Adipocyte (in vitro differentiated cells): ENCODE measurements around the gene HGFAC.

Source experiments
- DNase-seq: peaks from one replicate; pipeline ENCODE4 v3.0.0-alpha.2; 2015; ENCODE audit warnings: low read depth
- H3K27me3 ChIP-seq: replicated peaks from 2 replicates; pipeline ENCODE4 v1.7.0; 2013; ENCODE audit warnings: mild to moderate bottlenecking, low read length, moderate library complexity; ENCODE audit not compliant: control insufficient read depth, insufficient read depth
- H3K36me3 ChIP-seq: 2 replicates; pipeline ENCODE4 v1.7.0; 2013; ENCODE audit warnings: low read length, mild to moderate bottlenecking, moderate library complexity; ENCODE audit not compliant: control insufficient read depth, insufficient read depth, severe bottlenecking
- H3K4me1 ChIP-seq: 2 replicates; pipeline ENCODE4 v1.7.0; 2013; ENCODE audit warnings: mild to moderate bottlenecking, low read length, moderate library complexity; ENCODE audit not compliant: control insufficient read depth, insufficient read depth
- H3K4me3 ChIP-seq: 2 replicates; pipeline ENCODE4 v1.7.0; 2013; ENCODE audit warnings: mild to moderate bottlenecking, low read length, moderate library complexity
- H3K9ac ChIP-seq: 2 replicates; pipeline ENCODE4 v1.7.0; 2013; ENCODE audit warnings: mild to moderate bottlenecking, low read length, moderate library complexity
- H3K9me3 ChIP-seq: 2 replicates; pipeline ENCODE4 v1.7.0; 2013; ENCODE audit warnings: mild to moderate bottlenecking, low read length, moderate library complexity; ENCODE audit not compliant: control insufficient read depth

HGFAC gene

DNA sequence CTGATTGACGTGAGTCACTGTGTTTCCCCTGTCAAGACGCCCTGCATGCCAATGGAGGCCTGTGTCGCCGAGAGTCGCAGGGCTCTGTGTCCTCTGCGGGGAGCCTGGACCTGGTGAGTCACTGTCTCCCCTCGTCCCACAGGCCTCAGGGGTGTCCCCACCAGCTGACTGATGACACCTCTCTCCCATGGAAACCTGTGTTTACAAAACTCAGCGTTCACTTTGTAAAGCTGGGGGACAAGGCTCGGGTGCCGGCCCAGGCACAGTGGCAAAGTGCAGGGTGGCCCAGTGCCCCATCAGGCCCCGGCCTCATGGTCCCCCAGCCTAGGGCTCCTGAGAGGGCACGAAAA lies 21.2 kb upstream of the HGFAC start:
- Histone ChIP-seq H3K9ac (no peak overlapping the region), H3K36me3 (peaks cover 23% of the 10 kb centered on the region), H3K9me3 (no peaks in the 10 kb centered on the region), H3K4me3 (no peak overlapping the region), H3K27me3 (no peaks in the 10 kb centered on the region), H3K4me1 (no peaks in the 10 kb centered on the region)
- DNase-seq = no peak

DNA sequence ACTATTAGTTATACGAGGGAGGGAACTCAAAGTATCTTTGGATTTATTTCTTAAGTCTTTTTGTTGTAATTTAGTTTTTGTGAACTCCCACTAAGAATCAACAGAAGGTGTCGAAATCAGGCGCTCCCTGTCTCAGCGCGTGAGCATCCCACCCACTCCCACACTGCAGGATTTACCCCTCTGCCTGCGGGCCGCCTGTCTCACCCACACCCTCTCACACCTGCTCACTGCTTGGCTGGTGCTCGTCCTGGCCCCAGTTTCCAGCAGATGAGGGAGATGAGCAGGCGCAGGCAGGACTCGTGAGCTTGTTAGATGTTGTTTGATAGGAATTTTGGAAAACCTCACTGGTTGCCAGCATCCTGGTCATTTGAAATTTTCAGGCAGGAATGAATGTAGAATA lies 20.8 kb upstream of the HGFAC start:
- DNase-seq = no peak
- H3K4me1 ChIP-seq = no peaks in the 10 kb centered on the region
- peaks cover 21% of the 10 kb centered on the region for H3K36me3 ChIP-seq
- no peaks in the 10 kb centered on the region for H3K27me3 ChIP-seq
- H3K4me3 ChIP-seq = no peak overlapping the region
- H3K9me3 ChIP-seq = no peaks in the 10 kb centered on the region
- H3K9ac ChIP-seq = no peak overlapping the region

DNA sequence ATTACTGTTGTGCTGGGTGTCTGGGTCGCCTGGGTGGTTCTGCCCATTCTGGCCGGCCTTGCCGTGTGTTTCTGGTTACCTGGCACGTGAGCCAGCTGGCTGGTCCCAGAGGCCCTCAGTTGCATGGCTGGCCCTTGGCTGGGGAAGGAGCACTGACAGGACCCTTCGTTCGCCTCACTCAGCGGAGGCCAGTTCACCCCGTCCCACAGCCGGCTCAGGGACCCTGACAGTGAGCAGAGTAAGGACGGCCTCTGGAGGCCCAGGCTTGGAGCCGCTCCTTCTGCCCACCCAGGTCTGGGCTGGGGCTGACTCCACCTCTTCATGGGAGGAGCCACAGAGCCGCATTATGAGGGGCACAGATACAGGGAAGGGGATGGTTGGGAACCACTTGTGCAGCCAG lies 20.3 kb upstream of the HGFAC start:
- H3K9ac ChIP-seq = no peak overlapping the region
- H3K27me3 ChIP-seq = no peaks in the 10 kb centered on the region
- H3K4me3 ChIP-seq = no peak overlapping the region
- DNase-seq = no peak
- H3K4me1 ChIP-seq = no peaks in the 10 kb centered on the region
- H3K36me3 ChIP-seq = peaks cover 16% of the 10 kb centered on the region
- no peaks in the 10 kb centered on the region for H3K9me3 ChIP-seq

DNA sequence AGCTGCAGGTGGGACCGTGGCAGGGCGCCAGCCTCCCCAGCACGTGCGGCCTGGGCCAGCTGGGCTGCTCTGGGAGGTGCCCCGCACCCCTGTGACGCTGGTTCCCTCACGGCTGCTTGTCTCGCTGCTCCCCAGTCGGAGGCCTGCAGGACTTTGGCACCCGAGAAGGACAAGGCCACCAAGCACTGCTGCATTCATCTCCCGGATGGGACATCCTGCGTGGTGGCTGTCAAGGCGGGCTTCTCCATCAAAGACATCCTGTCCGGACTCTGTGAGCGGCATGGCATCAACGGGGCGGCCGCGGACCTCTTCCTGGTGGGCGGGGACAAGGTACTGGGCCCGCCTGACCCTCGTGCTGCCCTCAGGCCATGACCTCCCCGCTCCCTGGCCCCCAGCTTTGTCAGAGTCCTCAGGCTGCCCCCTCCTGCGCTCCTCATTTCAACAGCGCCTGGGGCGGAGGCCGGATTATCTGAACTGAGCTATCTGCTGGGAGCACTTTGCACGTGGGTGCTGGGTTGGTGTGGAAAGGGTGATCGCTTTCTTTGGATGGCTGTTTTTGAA lies 19.4 kb upstream of the HGFAC start:
- no peaks in the 10 kb centered on the region for H3K4me1 ChIP-seq
- H3K9me3 ChIP-seq = no peaks in the 10 kb centered on the region
- no peak for DNase-seq
- no peaks in the 10 kb centered on the region for H3K27me3 ChIP-seq
- H3K36me3 ChIP-seq = peaks cover 8% of the 10 kb centered on the region
- no peak overlapping the region for H3K4me3 ChIP-seq
- no peak overlapping the region for H3K9ac ChIP-seq

DNA sequence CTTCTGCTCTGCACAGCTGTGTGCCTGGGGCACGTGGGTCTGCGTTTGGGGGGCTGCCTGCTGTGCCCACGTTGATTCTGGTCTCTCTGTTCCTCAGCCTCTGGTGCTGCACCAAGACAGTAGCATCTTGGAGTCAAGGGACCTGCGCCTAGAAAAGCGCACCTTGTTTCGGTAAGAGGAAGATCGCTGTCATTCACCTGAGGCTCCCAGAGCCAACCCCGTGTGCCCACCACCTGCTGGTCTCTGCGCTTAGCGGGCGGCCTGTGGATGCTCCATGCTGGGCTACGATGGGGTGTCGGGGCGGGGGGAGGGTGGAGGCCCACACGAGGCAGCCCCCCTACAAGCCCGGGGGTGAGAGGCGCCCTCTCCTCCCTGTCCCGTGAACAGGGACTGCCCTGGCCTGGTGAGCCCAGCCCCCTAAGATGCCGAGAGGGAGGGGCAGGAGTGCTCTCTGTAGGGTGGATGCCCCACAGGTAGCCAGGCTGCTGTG lies 18.9 kb upstream of the HGFAC start:
- Histone ChIP-seq H3K9me3 (no peaks in the 10 kb centered on the region), H3K4me3 (no peak overlapping the region), H3K4me1 (no peaks in the 10 kb centered on the region), H3K27me3 (no peaks in the 10 kb centered on the region), H3K36me3 (peaks cover 3% of the 10 kb centered on the region), H3K9ac (no peak overlapping the region)
- no peak for DNase-seq

DNA sequence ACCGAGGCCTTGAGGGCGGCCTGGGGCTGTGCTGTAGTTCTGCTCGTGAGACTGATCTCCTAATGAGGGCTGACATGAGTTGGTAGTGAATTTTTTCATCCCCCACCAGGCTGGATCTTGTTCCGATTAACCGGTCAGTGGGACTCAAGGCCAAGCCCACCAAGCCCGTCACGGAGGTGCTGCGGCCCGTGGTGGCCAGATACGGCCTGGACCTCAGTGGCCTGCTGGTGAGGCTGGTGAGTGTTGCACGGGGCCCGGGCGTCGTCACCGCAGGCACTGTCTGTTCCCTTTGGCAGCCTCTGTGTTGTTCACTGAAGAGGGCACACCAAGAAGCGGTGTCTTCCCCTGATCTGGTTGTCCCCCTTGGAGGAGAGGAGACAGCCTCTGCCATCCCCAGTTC lies 18.4 kb upstream of the HGFAC start:
- no peaks in the 10 kb centered on the region for H3K9me3 ChIP-seq
- no peak for DNase-seq
- H3K4me3 ChIP-seq = no peak overlapping the region
- H3K27me3 ChIP-seq = no peaks in the 10 kb centered on the region
- no peaks in the 10 kb centered on the region for H3K4me1 ChIP-seq
- H3K9ac ChIP-seq = no peak overlapping the region
- peaks cover 3% of the 10 kb centered on the region for H3K36me3 ChIP-seq

DNA sequence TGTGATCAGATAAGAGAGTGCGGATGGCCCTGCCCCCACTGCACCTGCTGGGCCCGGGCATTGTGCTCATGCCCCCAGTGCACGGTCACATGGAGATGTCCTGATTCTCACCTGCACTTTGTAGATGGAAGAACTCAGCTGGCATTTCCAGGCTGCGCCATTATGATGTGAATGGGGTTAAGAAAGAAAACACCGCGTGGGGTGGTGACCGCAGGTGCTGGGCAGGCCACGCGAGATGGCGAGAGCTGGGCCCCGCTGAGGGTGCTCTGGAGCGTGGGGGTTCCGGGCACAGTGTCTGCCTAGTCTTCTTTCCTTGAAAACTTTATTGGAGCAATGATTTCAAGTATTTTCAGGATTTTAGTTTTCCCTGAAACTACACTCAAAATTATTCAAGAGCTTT lies 17.8 kb upstream of the HGFAC start:
- Histone ChIP-seq H3K36me3 (peaks cover 3% of the 10 kb centered on the region), H3K4me3 (no peak overlapping the region), H3K9ac (no peak overlapping the region), H3K9me3 (no peaks in the 10 kb centered on the region), H3K4me1 (no peaks in the 10 kb centered on the region), H3K27me3 (no peaks in the 10 kb centered on the region)
- DNase-seq = no peak

DNA sequence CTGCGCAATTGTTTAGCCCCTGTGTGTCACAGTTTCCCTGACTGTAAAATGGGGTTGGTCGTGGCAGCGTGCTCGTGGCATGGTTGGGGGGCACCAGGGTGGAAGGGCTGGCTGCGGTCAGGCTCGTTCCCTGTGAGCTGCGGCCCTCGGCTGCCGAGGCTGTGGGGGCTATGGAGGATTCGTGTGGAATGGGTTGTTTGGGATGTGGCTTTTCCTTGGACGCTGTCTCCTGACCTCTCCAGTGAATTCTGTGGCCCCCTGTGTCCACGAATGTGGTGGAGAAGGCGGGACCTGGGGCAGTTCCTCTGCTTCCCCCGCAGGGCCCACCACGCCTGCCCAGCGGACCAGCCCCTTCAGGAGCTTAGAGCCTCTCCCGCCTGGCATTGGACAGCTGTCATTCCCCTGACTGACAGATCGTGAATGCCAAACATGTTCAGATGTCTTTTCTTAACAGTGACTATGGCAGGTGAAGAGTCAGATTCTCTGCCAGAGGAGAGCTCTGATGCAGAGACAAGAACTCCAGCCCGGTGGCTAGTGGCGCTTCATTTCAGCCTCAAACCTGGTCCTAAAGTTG lies 17.2 kb upstream of the HGFAC start:
- H3K9ac ChIP-seq = no peak overlapping the region
- peaks cover 7% of the 10 kb centered on the region for H3K36me3 ChIP-seq
- DNase-seq = no peak
- no peak overlapping the region for H3K4me3 ChIP-seq
- H3K4me1 ChIP-seq = no peaks in the 10 kb centered on the region
- no peaks in the 10 kb centered on the region for H3K27me3 ChIP-seq
- H3K9me3 ChIP-seq = no peaks in the 10 kb centered on the region

DNA sequence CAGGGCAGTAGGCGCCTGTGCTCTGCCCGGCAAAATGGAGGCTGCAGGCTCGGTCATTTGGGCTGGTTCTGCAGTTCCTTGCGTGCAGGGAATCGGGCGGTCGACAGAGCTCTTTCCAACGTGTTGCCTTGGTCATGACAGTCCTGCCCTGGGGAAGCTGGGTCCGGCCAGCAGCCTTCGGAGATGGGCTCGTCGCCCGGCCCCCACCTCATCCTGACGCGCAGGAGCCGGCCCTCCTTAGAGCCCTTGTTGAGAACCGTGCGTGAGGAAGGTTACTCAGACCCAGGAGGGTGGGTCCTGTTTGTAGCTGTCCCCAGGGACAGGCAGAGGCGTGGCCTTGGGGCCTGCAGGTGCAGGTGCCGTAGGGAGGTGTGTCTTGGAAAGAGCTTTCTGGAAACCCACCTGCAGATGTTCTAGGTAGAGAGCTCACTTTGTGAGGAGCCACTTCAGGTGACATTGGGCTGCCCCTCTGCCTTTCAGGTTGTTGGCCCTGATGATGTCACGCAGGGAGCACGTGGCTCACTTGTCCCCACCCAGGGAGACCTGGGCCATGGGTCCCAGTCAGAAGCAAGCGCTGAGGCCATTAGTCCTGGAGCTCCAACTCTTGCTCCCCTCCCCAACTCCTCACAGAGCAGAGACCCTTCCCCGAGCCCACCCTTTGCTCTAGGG lies 15.2 kb upstream of the HGFAC start:
- Histone ChIP-seq H3K27me3 (no peaks in the 10 kb centered on the region), H3K9me3 (no peaks in the 10 kb centered on the region), H3K4me3 (no peak overlapping the region), H3K36me3 (peaks cover 7% of the 10 kb centered on the region), H3K4me1 (no peaks in the 10 kb centered on the region), H3K9ac (no peak overlapping the region)
- DNase-seq = no peak

DNA sequence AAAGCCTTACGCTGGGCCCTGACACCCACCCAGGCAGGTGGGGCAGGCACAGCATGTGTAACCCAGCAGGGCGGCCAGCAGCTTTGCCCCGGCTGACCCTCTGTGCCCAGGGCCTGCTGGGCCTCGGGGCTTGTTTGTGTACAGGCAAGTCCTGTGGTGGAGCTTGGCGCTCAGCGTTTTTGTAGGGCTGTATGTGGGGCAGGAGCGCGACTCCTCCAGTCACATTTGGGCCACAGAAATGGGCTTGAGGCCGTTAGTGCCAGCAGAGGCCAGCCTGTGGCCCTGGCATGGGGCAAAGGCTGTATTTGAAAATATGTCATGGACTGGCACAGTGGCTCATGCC lies 14.7 kb upstream of the HGFAC start:
- no peak overlapping the region for H3K4me3 ChIP-seq
- no peaks in the 10 kb centered on the region for H3K27me3 ChIP-seq
- H3K4me1 ChIP-seq = no peaks in the 10 kb centered on the region
- peaks cover 7% of the 10 kb centered on the region for H3K36me3 ChIP-seq
- no peak overlapping the region for H3K9ac ChIP-seq
- H3K9me3 ChIP-seq = no peaks in the 10 kb centered on the region
- no peak for DNase-seq

DNA sequence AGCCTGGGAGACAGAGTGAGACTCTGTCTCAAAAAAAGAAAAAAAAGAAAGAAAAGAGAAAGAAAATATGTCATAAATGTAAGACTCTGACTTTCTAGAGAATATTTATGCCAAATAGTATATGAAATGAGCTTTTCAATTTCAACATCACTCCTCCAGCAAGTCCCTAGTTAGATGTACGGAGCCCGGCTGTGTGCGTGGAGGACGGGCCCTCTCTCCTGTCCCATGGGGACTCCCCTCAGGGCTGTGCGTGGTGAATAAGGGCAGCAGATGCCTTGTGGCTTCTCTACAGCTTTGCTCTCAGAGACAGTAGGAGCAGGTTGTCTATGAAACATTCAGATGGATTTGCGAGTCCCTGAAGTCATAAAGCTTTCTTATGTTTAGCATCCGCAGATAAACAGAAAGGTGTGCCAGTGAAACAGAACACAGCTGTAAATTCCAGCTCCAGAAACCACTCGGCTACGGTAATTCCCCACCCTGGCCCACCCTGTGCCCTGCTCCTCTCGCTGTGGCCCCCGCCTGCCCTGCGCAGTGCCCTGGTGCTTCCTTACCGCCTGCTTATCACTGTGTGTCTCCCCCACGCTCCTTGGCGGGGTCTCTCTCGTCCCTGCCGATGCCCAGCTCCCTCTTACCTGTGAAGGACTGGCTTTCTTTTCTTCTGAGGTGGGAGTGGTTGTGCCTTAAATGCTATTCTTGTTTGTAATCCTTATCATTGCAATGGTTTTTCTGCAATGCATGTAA lies 13.9 kb upstream of the HGFAC start:
- Histone ChIP-seq H3K4me3 (no peak overlapping the region), H3K9me3 (no peaks in the 10 kb centered on the region), H3K36me3 (peaks cover 7% of the 10 kb centered on the region), H3K9ac (no peak overlapping the region), H3K4me1 (no peaks in the 10 kb centered on the region), H3K27me3 (no peaks in the 10 kb centered on the region)
- DNase-seq = no peak
